BE2C (cell line): ENCODE results near the gene RABEP2.
A peak's percentile ranks its signal among the peaks of the same experiment; 100 is the strongest.
"Not testable (repeated sequence)": the region's sequence is repeated elsewhere in the genome, so short reads cannot be mapped to it uniquely, and the experiment has no call there.

Source experiments
- DNase-seq: peaks from one replicate; pipeline ENCODE4 v3.0.0-alpha.2; 2020
- H3K27me3 ChIP-seq: fragments of 250-450 bp; sonication (Bioruptor Pico); 2 replicates; pipeline ENCODE4 v1.5.1; 2020; ENCODE audit warnings: mild to moderate bottlenecking
- H3K36me3 ChIP-seq: fragments of 250-450 bp; sonication (Bioruptor Pico); 2 replicates; pipeline ENCODE4 v1.5.1; 2020; ENCODE audit warnings: mild to moderate bottlenecking
- H3K4me1 ChIP-seq: fragments of 250-450 bp; sonication (Bioruptor Pico); 2 replicates; pipeline ENCODE4 v1.5.1; 2020
- H3K4me3 ChIP-seq: 2 replicates; pipeline ENCODE4 v1.5.1; 2011; ENCODE audit warnings: low read depth, low read length
- H3K9me3 ChIP-seq: fragments of 250-450 bp; sonication (Bioruptor Pico); 2 replicates; pipeline ENCODE4 v1.5.1; 2020
- TF ChIP-seq, protein P1 (sequence below): IDR thresholded peaks from 2 replicates; pipeline ENCODE4 v1.5.1; 2012; ENCODE audit warnings: mild to moderate bottlenecking, low read depth, low read length

Gene RABEP2

DNA sequence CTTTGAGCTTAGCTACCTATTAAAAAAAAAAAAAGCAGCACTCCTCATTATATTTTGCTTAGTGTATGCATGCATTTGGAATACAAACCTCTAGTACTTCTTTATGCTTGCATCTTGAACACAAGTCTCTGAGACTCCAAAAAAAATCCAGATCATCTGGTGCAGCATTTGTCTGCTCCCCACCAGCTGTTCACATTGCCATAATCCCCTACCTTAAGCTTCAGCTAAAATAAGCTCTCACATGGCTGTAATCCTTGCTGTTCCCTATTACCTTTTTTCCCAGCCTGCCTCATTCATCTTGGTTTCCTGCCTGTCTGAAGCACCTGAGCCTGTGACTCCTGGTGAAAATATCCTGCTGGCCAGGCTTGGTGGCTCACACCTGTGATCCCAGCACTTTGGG is 18.2 kb upstream of the RABEP2 start:
- TF ChIP-seq, protein P1, sequence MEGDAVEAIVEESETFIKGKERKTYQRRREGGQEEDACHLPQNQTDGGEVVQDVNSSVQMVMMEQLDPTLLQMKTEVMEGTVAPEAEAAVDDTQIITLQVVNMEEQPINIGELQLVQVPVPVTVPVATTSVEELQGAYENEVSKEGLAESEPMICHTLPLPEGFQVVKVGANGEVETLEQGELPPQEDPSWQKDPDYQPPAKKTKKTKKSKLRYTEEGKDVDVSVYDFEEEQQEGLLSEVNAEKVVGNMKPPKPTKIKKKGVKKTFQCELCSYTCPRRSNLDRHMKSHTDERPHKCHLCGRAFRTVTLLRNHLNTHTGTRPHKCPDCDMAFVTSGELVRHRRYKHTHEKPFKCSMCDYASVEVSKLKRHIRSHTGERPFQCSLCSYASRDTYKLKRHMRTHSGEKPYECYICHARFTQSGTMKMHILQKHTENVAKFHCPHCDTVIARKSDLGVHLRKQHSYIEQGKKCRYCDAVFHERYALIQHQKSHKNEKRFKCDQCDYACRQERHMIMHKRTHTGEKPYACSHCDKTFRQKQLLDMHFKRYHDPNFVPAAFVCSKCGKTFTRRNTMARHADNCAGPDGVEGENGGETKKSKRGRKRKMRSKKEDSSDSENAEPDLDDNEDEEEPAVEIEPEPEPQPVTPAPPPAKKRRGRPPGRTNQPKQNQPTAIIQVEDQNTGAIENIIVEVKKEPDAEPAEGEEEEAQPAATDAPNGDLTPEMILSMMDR = no peak
- H3K36me3 ChIP-seq = no peaks in the 10 kb centered on the region
- H3K9me3 ChIP-seq = no peaks in the 10 kb centered on the region
- H3K27me3 ChIP-seq = no peaks in the 10 kb centered on the region
- H3K4me1 ChIP-seq = no peaks in the 10 kb centered on the region
- DNase-seq = no peak
- H3K4me3 ChIP-seq = no peak overlapping the region

DNA sequence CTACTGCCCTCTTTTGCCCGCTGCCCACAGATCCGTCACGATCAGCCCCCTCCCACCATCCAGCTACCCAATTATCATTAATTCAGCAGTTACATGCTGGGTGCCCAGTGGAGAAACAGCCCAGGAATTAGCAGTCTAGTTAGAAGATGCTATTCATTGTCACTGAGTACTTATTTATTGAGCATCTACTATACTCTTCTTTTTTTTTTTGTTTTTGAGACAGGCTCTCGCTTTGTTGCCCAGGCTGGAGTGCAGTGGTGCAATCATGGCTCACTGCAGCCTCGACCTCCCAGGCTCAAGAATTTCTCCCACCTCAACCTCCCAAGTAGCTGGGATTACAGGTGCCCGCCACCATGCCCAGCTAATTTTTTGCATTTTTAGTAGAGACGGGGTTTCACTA is 14.8 kb upstream of the RABEP2 start:
- H3K27me3 ChIP-seq, H3K4me3 ChIP-seq, H3K9me3 ChIP-seq, H3K36me3 ChIP-seq, H3K4me1 ChIP-seq, DNase-seq: not testable (repeated sequence)

DNA sequence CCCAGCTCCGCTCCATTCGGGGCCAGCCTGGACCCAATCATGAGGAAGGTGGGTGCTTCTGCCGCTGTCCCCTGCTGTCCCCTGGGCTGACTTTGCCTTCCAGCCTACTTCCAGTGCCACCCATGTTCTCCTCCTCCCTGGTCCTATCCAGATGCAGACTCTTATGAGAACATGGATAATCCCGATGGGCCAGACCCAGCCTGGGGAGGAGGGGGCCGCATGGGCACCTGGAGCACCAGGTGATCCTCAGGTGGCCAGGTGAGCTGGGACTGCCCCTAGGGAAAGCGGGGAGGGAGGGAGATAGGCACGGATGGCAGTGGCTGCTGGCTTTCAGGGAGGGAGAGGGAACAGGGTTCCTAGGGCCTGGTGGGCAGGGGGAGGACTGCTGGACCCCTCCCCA is 13.7 kb upstream of the RABEP2 start:
- Histone ChIP-seq H3K4me1 (no peaks in the 10 kb centered on the region), H3K9me3 (no peaks in the 10 kb centered on the region), H3K27me3 (no peaks in the 10 kb centered on the region), H3K36me3 (no peaks in the 10 kb centered on the region), H3K4me3 (no peak overlapping the region)
- TF ChIP-seq, protein P1 = no peak
- no peak for DNase-seq

DNA sequence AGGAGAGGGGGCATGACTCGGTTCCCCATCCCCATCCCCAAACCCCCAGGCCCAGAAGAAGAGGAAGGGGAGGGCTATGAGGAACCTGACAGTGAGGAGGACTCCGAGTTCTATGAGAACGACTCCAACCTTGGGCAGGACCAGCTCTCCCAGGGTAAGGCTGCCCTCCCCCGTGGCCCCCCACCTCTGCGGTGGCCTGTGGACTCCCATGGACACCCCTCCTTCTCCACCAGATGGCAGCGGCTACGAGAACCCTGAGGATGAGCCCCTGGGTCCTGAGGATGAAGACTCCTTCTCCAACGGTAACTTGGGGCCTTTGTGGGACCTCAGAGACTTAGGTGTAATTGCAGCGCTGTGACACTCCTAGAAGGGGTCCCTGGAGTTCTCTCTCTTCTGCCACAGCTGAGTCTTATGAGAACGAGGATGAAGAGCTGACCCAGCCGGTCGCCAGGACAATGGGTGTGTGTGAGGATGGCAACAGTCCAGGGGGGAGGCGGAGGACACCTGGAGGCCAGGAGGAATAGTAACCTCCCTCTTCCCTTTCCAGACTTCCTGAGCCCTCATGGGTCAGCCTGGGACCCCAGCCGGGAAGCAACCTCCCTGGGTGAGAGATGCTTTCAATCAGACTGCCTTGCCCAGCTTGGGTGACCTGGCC is 12.3 kb upstream of the RABEP2 start:
- no peaks in the 10 kb centered on the region for H3K4me1 ChIP-seq
- TF ChIP-seq, protein P1 = no peak
- DNase-seq = no peak

DNA sequence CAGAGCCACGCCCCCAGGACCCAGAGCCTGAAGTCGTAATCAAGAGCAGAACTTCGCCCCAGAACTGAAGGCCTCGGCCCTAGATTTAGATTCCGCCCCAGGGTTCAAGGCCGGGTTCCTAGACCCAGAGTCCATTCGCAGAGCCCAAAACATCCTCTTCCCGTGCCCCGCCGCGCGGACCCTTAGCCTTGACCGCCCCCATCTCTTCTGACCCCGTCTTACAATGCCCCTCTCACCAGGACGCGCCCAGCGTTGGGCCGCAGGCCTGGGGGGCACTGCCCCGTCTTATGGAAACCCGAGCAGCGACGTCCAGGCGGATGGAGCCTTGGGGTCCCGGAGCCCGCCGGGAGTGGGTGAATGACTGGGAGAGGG is 11.7 kb upstream of the RABEP2 start:
- Histone ChIP-seq H3K27me3 (no peaks in the 10 kb centered on the region), H3K36me3 (no peaks in the 10 kb centered on the region), H3K9me3 (no peaks in the 10 kb centered on the region), H3K4me1 (no peaks in the 10 kb centered on the region), H3K4me3 (no peak overlapping the region)
- TF ChIP-seq, protein P1 = no peak
- no peak for DNase-seq

More for the DNA sequence above, 12.3 kb upstream of the RABEP2 start:
- Histone ChIP-seq H3K9me3 (no peaks in the 10 kb centered on the region), H3K27me3 (no peaks in the 10 kb centered on the region), H3K36me3 (no peaks in the 10 kb centered on the region), H3K4me3 (no peak overlapping the region)

DNA sequence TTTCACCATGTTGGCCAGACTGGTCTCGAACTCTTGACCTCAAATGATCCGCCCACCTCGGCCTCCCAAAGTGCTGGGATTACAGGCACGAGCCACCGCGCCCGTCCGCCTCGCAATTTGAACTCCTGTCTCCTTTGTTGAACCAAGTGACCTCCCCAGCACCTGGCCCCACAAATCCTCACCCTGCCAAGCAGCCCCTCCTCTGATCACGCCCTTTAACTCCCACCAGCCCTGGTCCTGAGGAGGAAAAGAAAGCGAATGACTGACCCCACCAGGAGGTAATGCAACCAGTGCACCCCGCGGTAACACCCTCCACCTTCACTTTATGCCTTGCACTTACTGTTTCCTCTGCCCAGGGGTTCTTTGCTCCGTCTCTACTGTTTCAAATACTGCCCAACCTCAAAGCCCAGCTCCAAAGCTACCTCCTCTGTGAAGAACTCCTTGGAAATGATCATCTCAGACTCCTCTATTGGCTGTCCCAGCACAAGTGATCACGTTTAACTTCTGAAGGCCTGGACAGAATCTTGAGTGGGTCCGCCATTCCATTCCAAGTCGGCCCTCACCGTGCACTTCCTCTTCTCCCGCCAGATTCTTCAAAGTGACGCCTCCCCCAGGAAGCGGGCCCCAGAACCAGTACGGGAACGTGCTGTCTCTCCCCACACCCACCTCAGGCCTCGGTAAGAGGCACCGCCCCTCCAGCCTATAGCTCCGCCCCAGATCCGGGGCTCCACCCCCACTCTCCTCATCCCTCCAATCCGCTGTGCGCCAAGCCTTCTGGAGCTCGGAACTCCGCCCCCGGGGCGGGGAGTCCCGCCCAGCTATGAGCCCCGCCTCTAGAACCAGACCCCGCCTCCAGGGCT is 11.1 kb upstream of the RABEP2 start:
- Histone ChIP-seq H3K4me3 (peak overlapping the region; percentile 29), H3K36me3 (no peaks in the 10 kb centered on the region), H3K9me3 (no peaks in the 10 kb centered on the region), H3K27me3 (no peaks in the 10 kb centered on the region), H3K4me1 (no peaks in the 10 kb centered on the region)
- peak; percentile 94 for DNase-seq
- TF ChIP-seq, protein P1 = no peak
